ENCODE measurements around the gene ARCN1.

DNA sequence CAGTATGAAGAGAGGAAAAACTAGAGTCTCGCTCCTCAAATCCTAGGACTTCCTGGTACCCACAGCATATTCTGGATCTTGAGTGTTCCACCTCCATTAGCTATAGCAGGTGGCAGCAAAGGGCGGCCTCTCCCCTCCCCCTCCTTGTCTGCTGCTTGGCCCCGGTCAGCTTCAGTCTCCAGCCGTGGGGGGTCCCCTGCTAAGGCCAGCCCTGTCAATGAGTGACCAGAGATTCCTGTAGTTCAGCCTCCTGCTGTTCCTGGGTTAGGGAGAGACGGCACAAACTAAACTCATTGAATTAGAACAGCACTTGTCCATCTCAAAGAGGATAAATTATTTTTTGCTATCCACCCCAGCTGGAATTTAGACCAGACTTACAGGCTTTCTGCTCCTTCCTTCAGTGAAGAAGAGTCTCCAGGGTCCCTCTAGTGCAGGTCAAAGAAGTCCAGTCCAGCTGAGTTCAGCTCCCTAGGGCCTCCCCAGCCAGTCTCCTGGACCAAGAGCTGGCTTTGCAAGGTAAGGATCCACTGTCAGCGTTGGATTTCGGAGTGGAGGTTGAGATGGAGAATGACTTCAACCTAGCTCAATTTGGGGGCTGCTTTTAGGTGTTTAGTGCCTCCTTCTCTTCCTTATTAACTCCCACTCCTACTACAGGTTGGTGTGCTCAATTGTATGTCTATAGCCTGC lies 34.1 kb downstream of the ARCN1 start:
- TF ChIP-seq POLR2A (IDR thresholded peaks at IDR 0.05) = no peak
- TF ChIP-seq, protein P1, sequence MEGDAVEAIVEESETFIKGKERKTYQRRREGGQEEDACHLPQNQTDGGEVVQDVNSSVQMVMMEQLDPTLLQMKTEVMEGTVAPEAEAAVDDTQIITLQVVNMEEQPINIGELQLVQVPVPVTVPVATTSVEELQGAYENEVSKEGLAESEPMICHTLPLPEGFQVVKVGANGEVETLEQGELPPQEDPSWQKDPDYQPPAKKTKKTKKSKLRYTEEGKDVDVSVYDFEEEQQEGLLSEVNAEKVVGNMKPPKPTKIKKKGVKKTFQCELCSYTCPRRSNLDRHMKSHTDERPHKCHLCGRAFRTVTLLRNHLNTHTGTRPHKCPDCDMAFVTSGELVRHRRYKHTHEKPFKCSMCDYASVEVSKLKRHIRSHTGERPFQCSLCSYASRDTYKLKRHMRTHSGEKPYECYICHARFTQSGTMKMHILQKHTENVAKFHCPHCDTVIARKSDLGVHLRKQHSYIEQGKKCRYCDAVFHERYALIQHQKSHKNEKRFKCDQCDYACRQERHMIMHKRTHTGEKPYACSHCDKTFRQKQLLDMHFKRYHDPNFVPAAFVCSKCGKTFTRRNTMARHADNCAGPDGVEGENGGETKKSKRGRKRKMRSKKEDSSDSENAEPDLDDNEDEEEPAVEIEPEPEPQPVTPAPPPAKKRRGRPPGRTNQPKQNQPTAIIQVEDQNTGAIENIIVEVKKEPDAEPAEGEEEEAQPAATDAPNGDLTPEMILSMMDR (IDR thresholded peaks at IDR 0.05) = no peak

Measured in esophagus squamous epithelium (tissue), 4 donors.